Right lobe of liver (tissue), 6 donors: ENCODE measurements around the gene TRAF3. TPM values are rescaled to one million over a fixed set of nuclear protein-coding genes. Genes with fewer than 3 reads are reported as not detected.

ENCODE experiments used
- ATAC-seq, 4 donors: fragments of 200-7000 bp; cut with Tn5 transposase; one replicate each; pipeline ENCODE4 v1.9.1; 2020; ENCODE audit warnings: mild to moderate bottlenecking in 4 of 4, moderate library complexity in 4 of 4
- DNase-seq, 3 donors: peaks; one replicate each; pipeline ENCODE4 v3.0.0-alpha.2; 2020
- H3K27ac ChIP-seq, 3 donors: fragments of 200-600 bp; one replicate each; pipeline ENCODE4 v1.8.0; 2022
- H3K27me3 ChIP-seq, 2 donors: fragments of 200-600 bp; one replicate each; pipeline ENCODE4 v1.8.0; 2022
- H3K36me3 ChIP-seq, 4 donors: fragments of 200-600 bp; sonication (generic) in 1 of 4; one replicate each; pipeline versions ENCODE4 v1.5.1 to v1.8.0; 2017 to 2022; ENCODE audit warnings: control low read depth in 1 of 4
- H3K4me1 ChIP-seq, 4 donors: fragments of 200-600 bp; sonication (generic) in 1 of 4; one replicate each; pipeline versions ENCODE4 v1.5.1 to v1.8.0; 2017 to 2022; ENCODE audit warnings: control low read depth in 1 of 4
- H3K4me3 ChIP-seq, 3 donors: fragments of 200-600 bp; one replicate each; pipeline ENCODE4 v1.8.0; 2022
- H3K9me3 ChIP-seq, 4 donors: fragments of 200-600 bp; sonication (generic) in 1 of 4; one replicate each; pipeline versions ENCODE4 v1.5.1 to v1.8.0; 2017 to 2022; ENCODE audit warnings: control low read depth in 1 of 4
- CTCF ChIP-seq, 4 donors: fragments of 200-600 bp in 3 of 4; fragments of 450-650 bp in 1 of 4; IDR thresholded peaks; one replicate each; pipeline versions ENCODE4 v1.5.1 to v1.8.0; 2016 to 2022; ENCODE audit warnings: antibody characterized with exemption in 4 of 4, mild to moderate bottlenecking in 2 of 4
- POLR2A ChIP-seq: fragments of 450-650 bp; IDR thresholded peaks from one replicate; pipeline ENCODE4 v1.6.1; 2017; ENCODE audit warnings: antibody characterized with exemption, mild to moderate bottlenecking
- WGBS: methylation state at CpG from one replicate; pipeline ENCODE4 v1.1.6; 2018; ENCODE audit warnings: low coverage, low lambda C conversion rate; ENCODE audit not compliant: insufficient coverage; ENCODE audit errors: missing lambda C conversion rate; 5-methylcytosine and 5-hydroxymethylcytosine counted together
- intact Hi-C, 2 donors: fragments of 100-400 bp; cut with DNase I; formaldehyde crosslinking; loops; one replicate each; pipeline versions ENCODE4 v1.11.2 to v1.14.1; 2022
- total RNA-seq, 6 experiments: library from RNA; depleted of rRNA in 2 of 6; stranded (reverse); fragments of >200 nt in 2 of 6; fragmentation: NEBNext Ultra II Directional in 3 of 6; extraction: Animal tissue kit (Norgen Biotek cat#: 25700) in 3 of 6; gene quantifications; one replicate each; pipeline versions ENCODE4 v1.1.0 to v1.2.4, GENCODE V29; 2016 to 2023
- donor health status: DM: no; HTN: yes; CAD: no.
- donor health status: DM: no; HTN: no; CAD: no.
- donor health status: DM: no; HTN: no; CAD: no.
- donor health status: DM: no; HTN: yes; CAD: no.
- donor health status: DM: no; HTN: yes; CAD: no.

TRAF3 gene
- total RNA-seq, 6 experiments from 2014 or later, result 5.6 to 10.5 (median 8.3) TPM

DNA sequence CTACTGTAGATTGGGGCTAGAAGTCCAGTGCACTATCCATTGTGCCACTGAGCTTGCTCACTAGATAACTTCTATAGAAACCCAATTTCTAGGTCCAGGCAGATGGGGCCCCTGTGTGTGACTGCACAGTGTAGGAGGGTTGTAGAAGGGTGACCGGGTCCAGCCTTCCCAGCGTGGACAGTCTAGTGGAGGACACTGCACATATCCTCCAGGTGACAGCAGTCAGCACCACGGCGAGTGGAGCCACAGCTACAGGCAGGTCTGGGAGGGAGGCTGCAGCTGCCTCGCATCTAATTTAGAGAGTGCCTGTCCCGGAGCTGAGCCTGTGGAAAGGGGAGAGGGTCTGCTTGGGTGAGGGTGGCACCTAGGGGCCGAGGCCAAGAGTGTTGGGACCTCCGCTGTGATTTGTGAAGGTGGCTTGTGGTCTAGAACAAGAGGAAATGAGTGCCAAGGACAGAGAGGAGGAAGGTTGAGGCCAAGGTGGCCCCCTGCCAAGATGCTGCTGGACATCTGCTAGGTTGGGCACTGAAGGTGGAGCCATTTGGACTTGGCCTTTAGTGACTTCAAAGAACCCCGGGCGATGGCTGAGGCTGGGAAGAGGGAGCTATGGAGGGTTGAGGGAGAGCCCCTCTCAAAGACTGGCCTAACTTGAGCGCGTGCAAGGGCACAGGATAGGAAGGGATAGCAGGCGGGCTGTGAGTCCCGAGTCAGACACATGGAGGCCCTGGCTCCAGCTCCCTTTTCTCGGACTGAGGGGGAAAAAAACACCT lies 46.0 kb upstream of the TRAF3 start:
- Histone ChIP-seq H3K27me3 (no peaks in the 10 kb centered on the region), H3K4me3 (no peak overlapping the region), H3K4me1 (peaks cover 0 to 4% (median 0%) of the 10 kb centered on the region in 4 donors), H3K9me3 (no peaks in the 10 kb centered on the region), H3K27ac (no peak overlapping the region), H3K36me3 (peaks cover 0 to 19% (median 2%) of the 10 kb centered on the region in 4 donors)
- 83% methylated on average over 2 of the region's 15 CpGs for WGBS
- ATAC-seq (peak in 2 of 4 donors; percentile 7 to 27), DNase-seq (no peak)
- intact Hi-C loops, result no loop called here
- TF ChIP-seq CTCF (IDR thresholded peaks at IDR 0.05) (no peak), POLR2A (no peak)

- peaks cover 0 to 14% (median 2%) of the 10 kb centered on the region in 4 donors for H3K36me3 ChIP-seq
- H3K27ac ChIP-seq, result no peak overlapping the region
- WGBS, result 100% methylated on average over 5 of the region's 13 CpGs
Measured at GRCh38 chr14:102731871-102732800, 45.1 kb upstream of the TRAF3 start.

GRCh38 chr14:102732924-102733323 lies 44.3 kb upstream of the TRAF3 start:
- Histone ChIP-seq H3K4me1 (no peaks in the 10 kb centered on the region), H3K4me3 (no peak overlapping the region), H3K27ac (no peak overlapping the region), H3K9me3 (no peaks in the 10 kb centered on the region), H3K27me3 (no peaks in the 10 kb centered on the region), H3K36me3 (peaks cover 0 to 9% (median 0%) of the 10 kb centered on the region in 4 donors)
- ATAC-seq (no peak), DNase-seq (peak in 1 of 3 donors; percentile 34)
- intact Hi-C loops, result no loop called here
- TF ChIP-seq POLR2A, result no peak
- no peak for TF ChIP-seq CTCF (IDR thresholded peaks at IDR 0.05)
- 93% methylated on average over 3 of the region's 10 CpGs for WGBS

More at GRCh38 chr14:102731871-102732800, 45.1 kb upstream of the TRAF3 start:
- Histone ChIP-seq H3K27me3 (no peaks in the 10 kb centered on the region), H3K9me3 (no peaks in the 10 kb centered on the region), H3K4me1 (no peaks in the 10 kb centered on the region), H3K4me3 (no peak overlapping the region)
- TF ChIP-seq CTCF (IDR thresholded peaks at IDR 0.05) (no peak), POLR2A (no peak)
- no peak for DNase-seq
- intact Hi-C loops, result no loop called here
- no peak for ATAC-seq

GRCh38 chr14:102733326-102733725 lies 43.9 kb upstream of the TRAF3 start:
- no peak overlapping the region for H3K27ac ChIP-seq
- 60% methylated on average over 3 of the region's 11 CpGs for WGBS
- peak in 1 of 3 donors; percentile 35 for DNase-seq
- H3K9me3 ChIP-seq, result no peaks in the 10 kb centered on the region
- H3K36me3 ChIP-seq, result peaks cover 0 to 5% (median 0%) of the 10 kb centered on the region in 4 donors
- no peaks in the 10 kb centered on the region for H3K27me3 ChIP-seq
- no peaks in the 10 kb centered on the region for H3K4me1 ChIP-seq
- H3K4me3 ChIP-seq, result no peak overlapping the region
- no peak for ATAC-seq
- intact Hi-C loops, result no loop called here
- TF ChIP-seq CTCF (IDR thresholded peaks at IDR 0.05), result no peak
- TF ChIP-seq POLR2A, result no peak
